ENCODE results near the gene PRKACA.

GRCh38 chr19:14059652-14060155 is 57.9 kb downstream of the PRKACA start:
- no peak for TF ChIP-seq CTCF (IDR thresholded peaks at IDR 0.05; ENCODE audit: low read depth, low read length)
- no peak for TF ChIP-seq POLR2A (IDR thresholded peaks at IDR 0.05; ENCODE audit: extremely low read depth, insufficient read length)
- peak; percentile 43; the same call in 1 of the 2 replicates for TF ChIP-seq MAX (IDR thresholded peaks at IDR 0.05; ENCODE audit: low read depth, low read length)
- TF ChIP-seq MYC (IDR thresholded peaks at IDR 0.05; ENCODE audit: low read depth, low read length) = no peak

All from NB4 (cell line).